ENCODE measurements around the gene DSG2.
"Not testable (repeated sequence)": the region's sequence is repeated elsewhere in the genome, so short reads cannot be mapped to it uniquely, and the experiment has no call there.

DSG2 gene

GRCh38 chr18:31491586-31491985 lies 6.4 kb upstream of the DSG2 start:
- no peak for TF ChIP-seq CTCF (conservative IDR thresholded peaks at IDR 0.05; ENCODE audit: low read depth, low read length)
- no peak for DNase-seq (ENCODE audit: low read depth)
- no peak overlapping the region for H3K4me3 ChIP-seq (ENCODE audit: low read length)

DNA sequence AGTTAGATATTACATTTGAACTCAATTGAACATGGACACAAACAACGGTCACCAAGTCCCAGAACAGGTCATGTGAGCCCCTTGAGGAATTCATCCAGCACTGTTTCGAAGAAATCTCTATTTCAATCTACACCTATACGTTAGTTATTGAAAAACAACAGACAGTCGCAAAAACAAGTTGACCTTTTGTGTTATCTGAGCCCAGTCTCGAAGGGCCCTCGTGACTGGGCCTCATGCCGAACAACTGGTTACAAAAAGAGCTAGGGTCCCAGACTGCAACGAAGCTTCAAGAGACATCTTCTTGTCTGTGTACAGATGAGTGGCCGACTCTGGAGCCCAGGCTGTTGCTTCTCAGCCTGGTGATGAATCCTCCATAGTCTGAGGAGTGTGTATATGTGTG lies 5.3 kb upstream of the DSG2 start:
- no peak for DNase-seq (ENCODE audit: low read depth)
- TF ChIP-seq CTCF (conservative IDR thresholded peaks at IDR 0.05; ENCODE audit: low read depth, low read length), result no peak
- H3K4me3 ChIP-seq (ENCODE audit: low read length), result no peak overlapping the region

- DNase-seq (ENCODE audit: low read depth), result no peak
- no peak for TF ChIP-seq CTCF (conservative IDR thresholded peaks at IDR 0.05; ENCODE audit: low read depth, low read length)
- no peak overlapping the region for H3K4me3 ChIP-seq (ENCODE audit: low read length)
These were observed 4.8 kb upstream of the DSG2 start for GRCh38 chr18:31493171-31493570.

DNA sequence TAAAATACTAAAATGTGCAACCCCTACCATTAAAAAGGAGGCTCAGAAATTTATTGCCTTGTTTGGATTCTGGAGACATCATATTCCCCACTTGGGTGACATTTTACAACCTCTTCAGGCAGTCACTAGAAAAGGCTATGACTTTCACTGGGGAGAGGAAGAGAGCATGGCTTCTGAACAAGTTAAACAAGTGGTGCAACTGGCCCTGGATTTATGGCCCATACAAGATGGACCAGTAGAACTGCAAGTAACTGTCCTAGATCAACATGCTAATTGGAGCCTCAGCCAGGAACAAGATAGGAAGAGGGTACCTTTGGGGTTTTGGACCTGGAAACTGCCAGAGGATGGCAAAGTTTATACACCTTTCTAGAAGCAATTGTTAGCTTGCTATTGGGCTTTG lies 4.0 kb upstream of the DSG2 start:
- no peak for TF ChIP-seq CTCF (conservative IDR thresholded peaks at IDR 0.05; ENCODE audit: low read depth, low read length)

DNA sequence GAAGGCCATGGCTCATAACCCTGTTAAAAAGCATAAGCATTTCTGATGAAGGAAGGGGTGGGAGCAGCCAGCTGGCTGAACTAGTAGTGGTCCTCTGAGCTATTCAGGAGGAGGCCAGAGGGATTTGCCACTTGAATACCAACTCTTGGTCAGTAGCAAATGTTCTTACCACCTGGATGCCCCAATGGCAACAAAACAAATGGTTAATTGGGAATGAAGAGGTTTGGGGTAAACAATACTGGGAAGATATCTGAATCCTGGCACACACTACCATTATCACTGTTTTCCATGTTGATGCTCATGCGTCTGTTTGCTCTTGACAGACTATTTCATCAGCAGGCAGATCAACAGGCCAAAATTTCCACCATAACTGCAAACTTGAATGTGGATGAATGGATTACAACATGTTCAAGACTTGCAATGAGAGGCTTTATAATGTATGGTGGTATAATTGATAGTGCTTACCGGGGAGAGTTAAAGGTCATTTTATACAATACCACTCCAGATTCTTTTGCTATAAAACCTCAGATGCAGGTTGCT lies 3.2 kb upstream of the DSG2 start:
- DNase-seq (ENCODE audit: low read depth); H3K4me3 ChIP-seq (ENCODE audit: low read length): not testable (repeated sequence)

More for the DNA sequence above, 4.0 kb upstream of the DSG2 start:
- H3K4me3 ChIP-seq (ENCODE audit: low read length), result no peak overlapping the region
- DNase-seq (ENCODE audit: low read depth), result no peak

DNA sequence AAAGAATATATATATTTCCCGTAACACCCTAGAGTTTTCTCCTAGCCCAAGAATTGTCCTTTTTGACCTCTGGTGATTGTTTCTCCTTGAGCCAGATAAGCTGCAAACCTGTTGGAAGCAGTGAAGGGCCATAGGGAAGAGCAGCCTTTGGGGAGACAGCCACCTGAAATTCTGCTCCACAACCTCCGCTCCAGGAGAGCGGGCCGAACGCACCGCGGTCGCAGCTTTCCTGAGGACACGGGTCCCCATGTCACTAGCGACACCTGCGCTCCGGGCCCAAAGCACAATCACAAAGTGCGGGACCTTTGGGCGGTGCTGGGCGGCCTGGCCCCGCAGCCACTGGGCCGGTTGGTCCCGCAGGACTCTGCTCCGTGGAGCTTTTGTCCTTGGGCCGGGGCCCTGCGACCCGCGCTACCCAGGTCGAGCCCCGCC lies 557 bp upstream of the DSG2 start:
- H3K4me3 ChIP-seq (ENCODE audit: low read length), result peak overlapping the region; percentile 90
- no peak for TF ChIP-seq CTCF (conservative IDR thresholded peaks at IDR 0.05; ENCODE audit: low read depth, low read length)
- DNase-seq (ENCODE audit: low read depth), result no peak

GRCh38 chr18:31498574-31499524 lies 872 bp downstream of the DSG2 start:
- TF ChIP-seq CTCF (conservative IDR thresholded peaks at IDR 0.05; ENCODE audit: low read depth, low read length), result no peak
- peak overlapping the region; percentile 90 for H3K4me3 ChIP-seq (ENCODE audit: low read length)
- no peak for DNase-seq (ENCODE audit: low read depth)

All from retinal pigment epithelial cell (primary cell).